ENCODE data around the gene SSBP3. TPM values are rescaled to one million over a fixed set of nuclear protein-coding genes. Genes with fewer than 3 reads are reported as not detected.

Gene SSBP3
- total and polyA plus RNA-seq, 9 of the 15 experiments (the other 6 are each of a cell fraction or from before 2014, with no cell fraction given) = 8.7 to 108 (median 33.8) TPM

DNA sequence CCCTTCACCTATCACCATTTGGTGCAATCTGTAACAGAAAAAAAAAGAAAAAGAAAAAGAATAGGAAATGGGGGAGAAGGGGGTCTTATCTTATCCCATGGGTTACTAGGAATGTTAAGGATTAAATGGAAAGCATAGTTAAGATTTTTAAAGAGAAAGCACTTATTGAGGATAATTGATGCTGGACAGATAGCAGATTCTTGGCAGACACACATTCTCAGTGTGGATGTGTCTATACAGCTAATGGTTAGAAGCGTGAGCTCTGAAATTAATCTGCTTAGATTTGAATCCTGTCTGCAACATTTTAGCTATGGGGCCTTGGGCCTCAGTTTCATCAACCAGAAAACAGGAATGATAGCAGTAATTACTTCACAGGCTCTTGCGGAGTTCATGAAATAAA lies 67.1 kb downstream of the SSBP3 start (continued):
- no peak for TF ChIP-seq ETV6 (IDR thresholded peaks at IDR 0.05; ENCODE audit: borderline replicate concordance in 1 of 2, low read depth in 2 of 2, low read length in 1 of 2)
- no peak for TF ChIP-seq ETV6 (CRISPR knock-in tag; IDR thresholded peaks at IDR 0.05; ENCODE audit: borderline replicate concordance)
- TF ChIP-seq PYGO2 (tag; IDR thresholded peaks at IDR 0.05) = no peak
- TF ChIP-seq HIVEP1 (CRISPR knock-in tag; IDR thresholded peaks at IDR 0.05) = no peak
- TF ChIP-seq, protein P1, sequence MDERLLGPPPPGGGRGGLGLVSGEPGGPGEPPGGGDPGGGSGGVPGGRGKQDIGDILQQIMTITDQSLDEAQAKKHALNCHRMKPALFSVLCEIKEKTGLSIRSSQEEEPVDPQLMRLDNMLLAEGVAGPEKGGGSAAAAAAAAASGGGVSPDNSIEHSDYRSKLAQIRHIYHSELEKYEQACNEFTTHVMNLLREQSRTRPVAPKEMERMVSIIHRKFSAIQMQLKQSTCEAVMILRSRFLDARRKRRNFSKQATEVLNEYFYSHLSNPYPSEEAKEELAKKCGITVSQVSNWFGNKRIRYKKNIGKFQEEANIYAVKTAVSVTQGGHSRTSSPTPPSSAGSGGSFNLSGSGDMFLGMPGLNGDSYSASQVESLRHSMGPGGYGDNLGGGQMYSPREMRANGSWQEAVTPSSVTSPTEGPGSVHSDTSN (CRISPR knock-in tag; IDR thresholded peaks at IDR 0.05; ENCODE audit: low read depth) = no peak
- TF ChIP-seq, protein P1 (tag; conservative IDR thresholded peaks at IDR 0.05; ENCODE audit: low read depth) = no peak
- TF ChIP-seq ZC3H8 (IDR thresholded peaks at IDR 0.05) = no peak
- no peak for TF ChIP-seq ARID2 (IDR thresholded peaks at IDR 0.05)

DNA sequence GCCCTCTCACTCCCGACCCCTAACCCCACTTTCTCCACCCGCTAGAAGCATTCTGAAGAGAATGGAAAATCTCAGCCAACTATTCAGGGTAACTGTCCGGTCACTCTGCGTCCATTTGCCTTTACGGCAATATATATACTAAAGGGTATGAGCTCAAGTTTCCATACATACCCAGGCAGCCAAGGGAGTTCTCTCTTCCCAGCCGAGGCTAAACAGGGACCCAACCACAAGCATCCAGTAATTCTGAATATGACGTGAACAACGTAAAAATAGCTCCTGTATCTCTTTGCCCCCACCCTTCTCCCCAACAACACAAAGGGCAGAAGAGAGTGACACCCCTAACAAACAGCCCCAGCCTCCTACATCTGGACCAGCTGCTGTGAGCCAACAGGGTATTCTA lies 67.7 kb downstream of the SSBP3 start:
- POLR2A ChIA-PET = interaction anchor here (0.6 to 1.2 kb wide), 3 partner anchors 10 to 40 kb away, joined by 3 to 4 read pairs (median 3); no protein-coding TSS in a partner anchor
- WGBS (ENCODE audit: insufficient coverage, low coverage, missing lambda C conversion rate) = 83% methylated on average over 8 of the region's 8 CpGs

More for the DNA sequence above, 67.7 kb downstream of the SSBP3 start:
- Histone ChIP-seq H2AFZ (ENCODE audit: low read depth, low read length) (no peak overlapping the region), H4K20me1 (replicated peaks; ENCODE audit: control insufficient read depth, insufficient read depth, low read length) (peaks cover 36% of the 10 kb centered on the region), H3K4me1 (replicated peaks in 1 of 2; ENCODE audit: control insufficient read depth in 2 of 2, insufficient read depth in 2 of 2, low read length in 2 of 2) (no peaks in the 10 kb centered on the region; a peak in 1 of 5 replicates), H3K9me1 (ENCODE audit: control insufficient read depth, insufficient read depth, low read length) (no peaks in the 10 kb centered on the region), H3K9ac (ENCODE audit: insufficient read depth in 1 of 2, low read depth in 2 of 2, low read length in 2 of 2) (no peak overlapping the region), H3K79me2 (ENCODE audit: control insufficient read depth, insufficient read depth, low read length) (peaks cover 36% of the 10 kb centered on the region), H3K4me3 (no peak overlapping the region), H3K9me3 (replicated peaks; ENCODE audit: control insufficient read depth, insufficient read depth, low read depth, low read length) (no peaks in the 10 kb centered on the region), H3K27ac (ENCODE audit: extremely low read depth, low read depth, low read length) (no peak overlapping the region), H3K36me3 (ENCODE audit: control insufficient read depth, insufficient read depth, low read length) (peaks cover 27% of the 10 kb centered on the region; the same call in 2 of the 3 replicates), H3K27me3 (ENCODE audit: control insufficient read depth in 2 of 2, insufficient read depth in 2 of 2, low read length in 2 of 2) (no peaks in the 10 kb centered on the region), H3K4me2 (ENCODE audit: insufficient read depth, low read length) (no peak overlapping the region)
- in situ Hi-C loops (cut with MboI) (no loop called here), intact Hi-C loops (cut with micrococcal nuclease) (no loop called here)
- DNase-seq (ENCODE audit: extremely low read depth in 1 of 4, low spot score in 3 of 4) = no peak
- no TSS peak for BruUV-seq (replicated peaks)
- no peak for ATAC-seq
- no peak for FAIRE-seq
- CTCF ChIA-PET (ENCODE audit: low intra/inter-chr PET ratio) = no interaction called here
- TF ChIP-seq XRCC3 (IDR thresholded peaks at IDR 0.05) (no peak), RBM14 (IDR thresholded peaks at IDR 0.05; ENCODE audit: borderline replicate concordance, insufficient read depth, low read depth, low read length) (no peak), SMARCE1 (IDR thresholded peaks at IDR 0.05) (no peak), LEF1 (IDR thresholded peaks at IDR 0.05) (no peak), TCF7L2 (IDR thresholded peaks at IDR 0.05; ENCODE audit: low read depth, low read length) (no peak), NR3C1 (CRISPR knock-in tag; IDR thresholded peaks at IDR 0.05) (no peak), E2F3 (CRISPR knock-in tag; IDR thresholded peaks at IDR 0.05) (no peak), SREBF2 (CRISPR knock-in tag; IDR thresholded peaks at IDR 0.05) (no peak), KDM4B (IDR thresholded peaks at IDR 0.05; ENCODE audit: borderline replicate concordance in 2 of 2, low read depth in 1 of 2) (no peak), ZNF175 (CRISPR knock-in tag; IDR thresholded peaks at IDR 0.05; ENCODE audit: low read depth) (no peak), ZNF76 (CRISPR knock-in tag; IDR thresholded peaks at IDR 0.05; ENCODE audit: borderline replicate concordance) (no peak), KAT7 (CRISPR knock-in tag; IDR thresholded peaks at IDR 0.05; ENCODE audit: borderline replicate concordance) (no peak)
